ENCODE measurements around the gene LRIT1.

GRCh38 chr10:84197643-84198042, 43.7 kb downstream of the LRIT1 start:
- TF ChIP-seq CTCF (IDR thresholded peaks at IDR 0.05) (no peak), POLR2A (IDR thresholded peaks at IDR 0.05) (no peak)
